ENCODE measurements around the gene NFE2L1.
"Not testable (repeated sequence)": the region's sequence is repeated elsewhere in the genome, so short reads cannot be mapped to it uniquely, and the experiment has no call there.

NFE2L1 gene

GRCh38 chr17:48059125-48059668, 11.0 kb downstream of the NFE2L1 start:
- no peak overlapping the region for H3K4me3 ChIP-seq (ENCODE audit: low read depth, low read length)
- no peak for DNase-seq (ENCODE audit: low read depth)
- no peak for TF ChIP-seq CTCF (IDR thresholded peaks at IDR 0.05; ENCODE audit: low read depth, low read length, missing control alignments)

- no peak for TF ChIP-seq CTCF (IDR thresholded peaks at IDR 0.05; ENCODE audit: low read depth, low read length, missing control alignments)
- no peak overlapping the region for H3K4me3 ChIP-seq (ENCODE audit: low read depth, low read length)
- no peak for DNase-seq (ENCODE audit: low read depth)
Measured at GRCh38 chr17:48060249-48060648, 12.1 kb downstream of the NFE2L1 start.

GRCh38 chr17:48062273-48062672, 14.1 kb downstream of the NFE2L1 start:
- no peak overlapping the region for H3K4me3 ChIP-seq (ENCODE audit: low read depth, low read length)
- TF ChIP-seq CTCF (IDR thresholded peaks at IDR 0.05; ENCODE audit: low read depth, low read length, missing control alignments) = no peak
- no peak for DNase-seq (ENCODE audit: low read depth)

- no peak for TF ChIP-seq CTCF (IDR thresholded peaks at IDR 0.05; ENCODE audit: low read depth, low read length, missing control alignments)
- no peak overlapping the region for H3K4me3 ChIP-seq (ENCODE audit: low read depth, low read length)
- no peak for DNase-seq (ENCODE audit: low read depth)
Measured at GRCh38 chr17:48064638-48065037, 16.5 kb downstream of the NFE2L1 start.

GRCh38 chr17:48066192-48066591, 18.0 kb downstream of the NFE2L1 start:
- DNase-seq (ENCODE audit: low read depth) = no peak
- TF ChIP-seq CTCF (IDR thresholded peaks at IDR 0.05; ENCODE audit: low read depth, low read length, missing control alignments) = no peak
- no peak overlapping the region for H3K4me3 ChIP-seq (ENCODE audit: low read depth, low read length)

GRCh38 chr17:48066656-48067055, 18.5 kb downstream of the NFE2L1 start:
- H3K4me3 ChIP-seq (ENCODE audit: low read depth, low read length) = no peak overlapping the region
- no peak for DNase-seq (ENCODE audit: low read depth)
- TF ChIP-seq CTCF (IDR thresholded peaks at IDR 0.05; ENCODE audit: low read depth, low read length, missing control alignments) = no peak

- TF ChIP-seq CTCF (IDR thresholded peaks at IDR 0.05; ENCODE audit: low read depth, low read length, missing control alignments) = no peak
- H3K4me3 ChIP-seq (ENCODE audit: low read depth, low read length) = no peak overlapping the region
- DNase-seq (ENCODE audit: low read depth) = no peak
Measured at GRCh38 chr17:48067245-48067644, 19.1 kb downstream of the NFE2L1 start.

- DNase-seq (ENCODE audit: low read depth) = not testable (repeated sequence)
Measured at GRCh38 chr17:48067808-48068207, 19.6 kb downstream of the NFE2L1 start.

More at GRCh38 chr17:48067808-48068207, 19.6 kb downstream of the NFE2L1 start:
- H3K4me3 ChIP-seq (ENCODE audit: low read depth, low read length) = not testable (repeated sequence)

Measured in GM12864 (cell line).